Keratinocyte (primary cell): ENCODE measurements around the gene LPIN3.
A peak's percentile ranks its signal among the peaks of the same experiment; 100 is the strongest.

Experiments used
- CTCF ChIP-seq, 3 experiments: IDR thresholded peaks in 1 of 3; conservative IDR thresholded peaks in 1 of 3; optimal IDR thresholded peaks in 1 of 3; 2 replicates in 2 of 3; 3 replicates in 1 of 3; pipeline versions ENCODE3 to v1.5.1; 2011; ENCODE audit warnings: low read length in 3 of 3, mild to moderate bottlenecking in 3 of 3, moderate library complexity in 2 of 3, control low read depth in 1 of 3, inconsistent platforms in 1 of 3; ENCODE audit not compliant: insufficient read depth in 2 of 3; ENCODE audit errors: extremely low read depth in 1 of 3
- EZH2 ChIP-seq: IDR thresholded peaks from one replicate; pipeline ENCODE4 v1.6.1; 2012; ENCODE audit warnings: inconsistent platforms, mild to moderate bottlenecking, low read length, moderate library complexity

GRCh38 chr20:41366546-41367392 lies 26.1 kb downstream of the LPIN3 start, which contains the start of gene EMILIN3:
- TF ChIP-seq CTCF (optimal IDR thresholded peaks at IDR 0.05 in 1 of 3, IDR thresholded peaks at IDR 0.05 in 1 of 3, conservative IDR thresholded peaks at IDR 0.05 in 1 of 3; ENCODE audit: extremely low read depth in 1 of 3, insufficient read depth in 2 of 3, low read length in 3 of 3) = no peak
- TF ChIP-seq EZH2 = peak; percentile 90
